Measurements from ENCODE around the gene FGFR3.
"Not testable (repeated sequence)": the region's sequence is repeated elsewhere in the genome, so short reads cannot be mapped to it uniquely, and the experiment has no call there.

Gene FGFR3

DNA sequence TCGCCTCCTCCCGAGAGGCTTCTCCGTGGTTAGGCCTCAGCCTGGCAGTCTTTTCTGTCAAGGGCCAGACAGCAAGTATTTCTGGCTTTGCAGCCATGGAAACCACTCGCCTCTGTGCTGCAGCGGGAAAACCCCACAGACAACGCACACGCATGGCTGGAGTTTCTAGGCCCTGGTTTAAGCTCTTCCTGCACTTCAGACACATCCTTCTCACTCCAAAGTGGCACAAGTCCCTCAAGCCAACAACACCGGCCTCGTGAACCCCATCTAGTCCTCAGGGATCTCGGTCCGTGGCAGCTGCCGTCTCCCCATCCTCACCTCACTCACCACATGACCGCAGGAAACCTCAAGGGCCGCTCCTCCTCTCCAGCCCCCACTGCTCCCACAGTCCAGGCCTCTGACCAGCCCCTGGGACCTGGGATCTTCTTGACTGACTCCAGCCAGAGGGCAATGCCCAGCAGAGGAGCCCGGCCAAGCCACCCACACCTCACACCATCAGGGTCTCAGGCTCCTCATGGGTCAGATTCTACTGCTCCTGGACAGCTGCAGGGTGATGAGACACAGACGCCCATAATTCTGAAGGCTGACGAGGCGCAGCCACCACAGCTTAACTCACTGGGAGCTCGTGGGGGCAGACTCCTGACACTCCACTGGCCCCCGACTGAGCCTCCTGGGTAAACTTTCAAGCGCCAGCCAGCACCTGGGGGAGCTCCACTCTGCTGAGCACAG is 41.1 kb downstream of the FGFR3 start:
- no peak overlapping the region for H3K4me2 ChIP-seq (ENCODE audit: low read length)
- H3K4me1 ChIP-seq = no peaks in the 10 kb centered on the region
- no peaks in the 10 kb centered on the region for H3K27me3 ChIP-seq (ENCODE audit: control insufficient read depth, insufficient read depth, low read length)
- H3K9me3 ChIP-seq (ENCODE audit: control insufficient read depth, low read length) = no peaks in the 10 kb centered on the region
- no peak overlapping the region for H2AFZ ChIP-seq
- no peak overlapping the region for H3K4me3 ChIP-seq (ENCODE audit: low read depth, low read length)
- no peak overlapping the region for H3K27ac ChIP-seq
- H3K79me2 ChIP-seq = no peaks in the 10 kb centered on the region
- TF ChIP-seq, protein P1, sequence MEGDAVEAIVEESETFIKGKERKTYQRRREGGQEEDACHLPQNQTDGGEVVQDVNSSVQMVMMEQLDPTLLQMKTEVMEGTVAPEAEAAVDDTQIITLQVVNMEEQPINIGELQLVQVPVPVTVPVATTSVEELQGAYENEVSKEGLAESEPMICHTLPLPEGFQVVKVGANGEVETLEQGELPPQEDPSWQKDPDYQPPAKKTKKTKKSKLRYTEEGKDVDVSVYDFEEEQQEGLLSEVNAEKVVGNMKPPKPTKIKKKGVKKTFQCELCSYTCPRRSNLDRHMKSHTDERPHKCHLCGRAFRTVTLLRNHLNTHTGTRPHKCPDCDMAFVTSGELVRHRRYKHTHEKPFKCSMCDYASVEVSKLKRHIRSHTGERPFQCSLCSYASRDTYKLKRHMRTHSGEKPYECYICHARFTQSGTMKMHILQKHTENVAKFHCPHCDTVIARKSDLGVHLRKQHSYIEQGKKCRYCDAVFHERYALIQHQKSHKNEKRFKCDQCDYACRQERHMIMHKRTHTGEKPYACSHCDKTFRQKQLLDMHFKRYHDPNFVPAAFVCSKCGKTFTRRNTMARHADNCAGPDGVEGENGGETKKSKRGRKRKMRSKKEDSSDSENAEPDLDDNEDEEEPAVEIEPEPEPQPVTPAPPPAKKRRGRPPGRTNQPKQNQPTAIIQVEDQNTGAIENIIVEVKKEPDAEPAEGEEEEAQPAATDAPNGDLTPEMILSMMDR (IDR thresholded peaks at IDR 0.05) = no peak
- H3K36me3 ChIP-seq (ENCODE audit: control insufficient read depth, insufficient read depth, low read length) = no peaks in the 10 kb centered on the region
- H3K9ac ChIP-seq = no peak overlapping the region

DNA sequence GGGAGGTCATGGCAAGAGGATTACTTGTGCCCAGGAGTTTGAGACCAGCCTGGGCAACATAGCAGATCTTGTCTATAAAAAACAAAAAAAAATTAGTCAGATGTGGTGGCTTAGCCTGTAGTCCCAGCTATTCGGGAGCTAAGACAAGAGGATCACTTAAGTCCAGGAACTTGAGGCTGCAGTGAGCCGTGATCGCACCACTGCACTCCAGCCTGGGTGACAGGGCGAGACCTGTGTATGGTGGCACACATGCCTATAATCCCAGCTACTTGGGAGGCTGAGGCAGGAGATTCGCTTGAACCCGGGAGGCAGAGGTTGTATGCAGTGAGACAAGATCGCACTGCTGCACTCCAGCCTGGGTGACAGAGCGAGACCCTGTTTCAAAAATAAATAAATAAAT is 42.7 kb downstream of the FGFR3 start:
- H3K36me3 ChIP-seq (ENCODE audit: control insufficient read depth, insufficient read depth, low read length); H3K27ac ChIP-seq: not testable (repeated sequence)

DNA sequence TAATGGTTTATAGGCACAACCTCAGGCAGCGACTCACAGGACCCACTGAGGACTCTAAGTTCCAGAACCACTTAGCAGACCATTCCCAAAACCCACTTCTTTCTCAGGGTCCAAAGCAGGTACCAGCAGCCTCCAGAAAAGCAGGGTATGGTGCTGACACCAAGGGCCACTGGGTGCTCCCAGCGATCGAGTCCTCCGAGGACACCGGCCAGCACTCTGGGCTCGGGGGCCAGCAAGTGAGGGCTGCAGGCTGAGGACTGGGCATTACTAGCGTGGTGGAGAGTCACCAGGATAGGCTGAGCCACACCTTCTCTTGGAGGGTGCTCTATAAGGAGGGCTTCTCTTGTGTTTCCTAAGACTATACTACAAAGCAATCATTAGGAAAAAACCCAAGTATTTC is 43.6 kb downstream of the FGFR3 start:
- Histone ChIP-seq H3K4me2 (ENCODE audit: low read length) (no peak overlapping the region), H3K9me3 (ENCODE audit: control insufficient read depth, low read length) (no peaks in the 10 kb centered on the region), H3K9ac (no peak overlapping the region), H3K4me1 (no peaks in the 10 kb centered on the region), H3K4me3 (ENCODE audit: low read depth, low read length) (no peak overlapping the region), H3K27me3 (ENCODE audit: control insufficient read depth, insufficient read depth, low read length) (no peaks in the 10 kb centered on the region), H3K36me3 (ENCODE audit: control insufficient read depth, insufficient read depth, low read length) (no peaks in the 10 kb centered on the region), H3K79me2 (peaks cover 2% of the 10 kb centered on the region), H2AFZ (no peak overlapping the region), H3K27ac (no peak overlapping the region)
- TF ChIP-seq, protein P1 (IDR thresholded peaks at IDR 0.05) = no peak

More for the DNA sequence above, 42.7 kb downstream of the FGFR3 start:
- not testable (repeated sequence) for H3K4me3 ChIP-seq (ENCODE audit: low read depth, low read length); H3K4me2 ChIP-seq (ENCODE audit: low read length); H3K9me3 ChIP-seq (ENCODE audit: control insufficient read depth, low read length); H3K4me1 ChIP-seq; H3K79me2 ChIP-seq; H2AFZ ChIP-seq; H3K9ac ChIP-seq; H3K27me3 ChIP-seq (ENCODE audit: control insufficient read depth, insufficient read depth, low read length)

DNA sequence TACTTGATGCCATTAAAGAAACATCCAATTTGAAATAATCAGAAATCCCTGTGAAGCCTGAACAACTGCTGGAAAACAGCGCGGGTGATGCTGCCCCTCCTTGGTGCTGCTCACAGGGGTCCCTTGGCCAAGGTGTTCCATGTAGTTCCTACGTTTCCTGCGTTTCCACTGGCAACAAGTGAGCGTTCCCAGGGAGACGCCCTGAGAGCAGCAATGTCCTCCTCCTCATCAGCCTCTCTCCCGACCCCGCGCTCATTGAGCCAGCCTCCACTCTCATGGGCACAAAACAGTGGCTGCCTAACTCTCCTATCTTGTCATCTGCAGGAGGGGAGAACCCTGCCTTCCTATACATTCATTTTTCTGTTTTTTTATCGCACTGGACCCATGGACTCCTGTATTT is 44.0 kb downstream of the FGFR3 start:
- Histone ChIP-seq H3K27me3 (ENCODE audit: control insufficient read depth, insufficient read depth, low read length) (no peaks in the 10 kb centered on the region), H3K9me3 (ENCODE audit: control insufficient read depth, low read length) (no peaks in the 10 kb centered on the region), H3K27ac (no peak overlapping the region), H3K36me3 (ENCODE audit: control insufficient read depth, insufficient read depth, low read length) (no peaks in the 10 kb centered on the region), H3K4me1 (no peaks in the 10 kb centered on the region), H3K4me3 (ENCODE audit: low read depth, low read length) (no peak overlapping the region), H3K79me2 (peaks cover 2% of the 10 kb centered on the region), H3K4me2 (ENCODE audit: low read length) (no peak overlapping the region), H3K9ac (no peak overlapping the region), H2AFZ (no peak overlapping the region)
- TF ChIP-seq, protein P1 (IDR thresholded peaks at IDR 0.05) = no peak

DNA sequence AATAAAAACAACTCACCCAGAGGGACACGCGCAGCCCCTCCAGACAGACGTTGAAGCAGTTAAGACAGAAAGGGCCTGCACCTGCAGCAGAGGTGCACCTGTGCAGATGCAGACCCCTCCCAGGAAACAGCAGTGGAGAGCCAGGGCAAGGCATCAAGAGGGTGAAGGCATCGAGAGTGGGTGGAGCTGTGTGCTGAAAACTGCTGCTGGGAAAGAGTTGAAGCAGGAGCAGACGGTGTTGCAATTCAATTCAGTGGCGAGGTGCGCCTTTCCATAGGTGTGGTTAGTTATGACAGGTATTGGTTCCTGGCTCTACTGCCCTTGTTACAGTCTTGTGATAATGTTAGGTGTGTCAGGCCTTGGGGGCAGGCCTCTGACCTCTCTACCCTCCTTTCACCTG is 46.2 kb downstream of the FGFR3 start:
- Histone ChIP-seq H3K27ac (no peak overlapping the region), H3K4me2 (ENCODE audit: low read length) (no peak overlapping the region), H3K9ac (no peak overlapping the region), H3K4me3 (ENCODE audit: low read depth, low read length) (no peak overlapping the region), H3K4me1 (peaks cover 4% of the 10 kb centered on the region), H3K9me3 (ENCODE audit: control insufficient read depth, low read length) (no peaks in the 10 kb centered on the region), H3K79me2 (peaks cover 11% of the 10 kb centered on the region), H2AFZ (no peak overlapping the region), H3K27me3 (ENCODE audit: control insufficient read depth, insufficient read depth, low read length) (no peaks in the 10 kb centered on the region), H3K36me3 (ENCODE audit: control insufficient read depth, insufficient read depth, low read length) (no peaks in the 10 kb centered on the region)
- TF ChIP-seq, protein P1 (IDR thresholded peaks at IDR 0.05) = no peak
